PC-3 (cell line): ENCODE data around the gene OLFML2A. TPM values are rescaled to one million over a fixed set of nuclear protein-coding genes. Genes with fewer than 3 reads are reported as not detected.
"Not testable (repeated sequence)": the region's sequence is repeated elsewhere in the genome, so short reads cannot be mapped to it uniquely, and the experiment has no call there.

Experiments used
- ATAC-seq: fragments of 200-7000 bp; cut with Tn5 transposase; 2 replicates; pipeline ENCODE4 v1.9.1; 2020; ENCODE audit warnings: mild to moderate bottlenecking, moderate library complexity
- BruUV-seq: library from RNA; stranded (reverse); fragments of 400-500 nt; replicated peaks from 2 replicates; lab custom pipeline; 2021; lab: Mats Ljungman, UMichigan
- CTCF ChIA-PET: fragments of 300-600 bp; sonication (Branson Sonifier 250); formaldehyde crosslinking; loops from one replicate; lab custom pipeline; 2022; ENCODE audit warnings: antibody characterized with exemption; lab: Charles Lee
- POLR2A ChIA-PET: fragments of 300-600 bp; sonication (Branson Sonifier 250); formaldehyde crosslinking; loops from one replicate; lab custom pipeline; 2022; ENCODE audit warnings: antibody characterized with exemption; ENCODE audit not compliant: unreplicated experiment; lab: Charles Lee
- DNase-seq: peaks from one replicate; pipeline ENCODE4 v3.0.0-alpha.2; 2015
- H2AFZ ChIP-seq: fragments of 300-600 bp; sonication (generic); 2 replicates; pipeline ENCODE4 v1.6.0; 2016; ENCODE audit warnings: antibody characterized with exemption, low read length
- H3F3A ChIP-seq: fragments of 300-600 bp; sonication (generic); one replicate; pipeline ENCODE4 v1.6.0; 2017; ENCODE audit warnings: antibody characterized with exemption, low read length, control low read depth, mild to moderate bottlenecking; ENCODE audit not compliant: unreplicated experiment
- H3K27ac ChIP-seq: fragments of 300-600 bp; sonication (generic); 2 replicates; pipeline ENCODE4 v1.5.1; 2016; ENCODE audit warnings: mild to moderate bottlenecking, low read length
- H3K27me3 ChIP-seq: fragments of 300-600 bp; sonication (generic); 2 replicates; pipeline ENCODE4 v1.6.1; 2016; ENCODE audit warnings: low read length, mixed read lengths
- H3K36me3 ChIP-seq: fragments of 300-600 bp; sonication (generic); 2 replicates; pipeline ENCODE4 v1.6.1; 2016; ENCODE audit warnings: low read depth, mixed run types, low read length, mixed read lengths
- H3K4me1 ChIP-seq: fragments of 300-600 bp; sonication (generic); 2 replicates; pipeline ENCODE4 v1.5.1; 2016; ENCODE audit warnings: low read length; ENCODE audit not compliant: insufficient read depth
- H3K4me2 ChIP-seq: fragments of 300-600 bp; sonication (generic); 2 replicates; pipeline ENCODE4 v1.6.0; 2016; ENCODE audit warnings: low read length
- H3K4me3 ChIP-seq: fragments of 300-600 bp; sonication (generic); 2 replicates; pipeline ENCODE4 v1.5.1; 2016; ENCODE audit warnings: mild to moderate bottlenecking, low read length, mixed read lengths
- H3K79me2 ChIP-seq: fragments of 300-600 bp; sonication (generic); 2 replicates; pipeline ENCODE4 v1.6.1; 2017; ENCODE audit warnings: low read length, mixed read lengths
- H3K9ac ChIP-seq: fragments of 300-600 bp; sonication (generic); 2 replicates; pipeline ENCODE4 v1.6.0; 2016; ENCODE audit warnings: mild to moderate bottlenecking, low read length
- H3K9me2 ChIP-seq: fragments of 300-600 bp; sonication (generic); replicated peaks from 2 replicates; pipeline ENCODE4 v1.6.1; 2016; ENCODE audit warnings: mixed run types, low read length, mixed read lengths
- H3K9me3 ChIP-seq: fragments of 300-600 bp; sonication (generic); 2 replicates; pipeline ENCODE4 v1.6.1; 2016; ENCODE audit warnings: low read length, mixed read lengths
- H4K20me1 ChIP-seq: fragments of 300-600 bp; sonication (generic); 2 replicates; pipeline ENCODE4 v1.6.1; 2016; ENCODE audit warnings: low read length, mixed read lengths
- CTCF ChIP-seq: fragments of 300-600 bp; sonication (generic); conservative IDR thresholded peaks from 2 replicates; pipeline ENCODE4 v1.5.1; 2017; ENCODE audit warnings: antibody characterized with exemption, low read depth, mild to moderate bottlenecking, low read length
- EZH2 ChIP-seq: fragments of 300-600 bp; sonication (generic); IDR thresholded peaks from one replicate; pipeline ENCODE4 v1.6.1; 2017; ENCODE audit warnings: antibody characterized with exemption, mild to moderate bottlenecking, low read length; ENCODE audit not compliant: unreplicated experiment
- EZH2phosphoT487 ChIP-seq: fragments of 300-600 bp; sonication (generic); IDR thresholded peaks from 2 replicates; pipeline ENCODE4 v1.6.1; 2018; ENCODE audit warnings: mild to moderate bottlenecking, antibody characterized with exemption, low read length, borderline replicate concordance
- intact Hi-C: fragments of 100-400 bp; cut with micrococcal nuclease; formaldehyde crosslinking; loops from 2 replicates; pipeline ENCODE4 v1.9.0; 2023
- total RNA-seq: library from RNA; depleted of rRNA; stranded (reverse); fragments of >200 nt; gene quantifications from 2 replicates; pipeline ENCODE4 v1.2.3, GENCODE V29; 2014

OLFML2A gene
- total RNA-seq, 1 experiment from 2014 or later: 3.4 TPM

GRCh38 chr9:124771021-124771866 lies 5.7 kb upstream of the OLFML2A start, which contains the start of gene NR6A1:
NR6A1 (minus strand) TSS chr9:124771311.
- H4K20me1 ChIP-seq: 0 out of 2 replicates have a peak, but pooled peaks cover 4% of the 10 kb centered on the region
- DNase-seq: peak; percentile 94
- H3K4me1 ChIP-seq: 0 out of 2 replicates have a peak, but pooled peaks cover 4% of the 10 kb centered on the region
- peak within 1 kb of the TSS; percentile 84 for H3K4me3 ChIP-seq
- ChIA-PET POLR2A (no interaction called here), CTCF (interaction anchor here (0.8 to 3.6 kb wide), 3 partner anchors 22 to 85 kb away, joined by 3 to 58 read pairs (median 3); partner anchors contain the start of gene WDR38)
- no peak for TF ChIP-seq EZH2phosphoT487
- TF ChIP-seq EZH2: no peak
- 0 out of 2 replicates have a peak, but pooled peaks have one; percentile 24 for TF ChIP-seq CTCF
- H3K9ac ChIP-seq: peak within 1 kb of the TSS; percentile 66
- ATAC-seq: peak; percentile 77
- intact Hi-C loops: loop anchor here (1.0 to 5.0 kb wide), 2 partner anchors 123 to 601 kb away; no protein-coding TSS in a partner anchor
- no peaks in the 10 kb centered on the region for H3K9me3 ChIP-seq
- H3K9me2 ChIP-seq: no peaks in the 10 kb centered on the region
- peak within 1 kb of the TSS; percentile 78 for H2AFZ ChIP-seq
- H3K36me3 ChIP-seq: no peaks in the 10 kb centered on the region
- no TSS peak for BruUV-seq
- no peaks in the 10 kb centered on the region for H3F3A ChIP-seq
- H3K27ac ChIP-seq: peak within 1 kb of the TSS; percentile 39
- peaks cover 42% of the 10 kb centered on the region for H3K79me2 ChIP-seq
- no peaks in the 10 kb centered on the region for H3K27me3 ChIP-seq
- peak within 1 kb of the TSS; percentile 84 for H3K4me2 ChIP-seq

GRCh38 chr9:124771867-124772679 lies 4.9 kb upstream of the OLFML2A start:
- Histone ChIP-seq H3K9ac (peak overlapping the region; percentile 66; the same call in 1 of the 2 replicates), H3K9me3 (no peaks in the 10 kb centered on the region), H4K20me1 (0 out of 2 replicates have a peak, but pooled peaks cover 4% of the 10 kb centered on the region), H3F3A (no peaks in the 10 kb centered on the region), H3K4me1 (0 out of 2 replicates have a peak, but pooled peaks cover 4% of the 10 kb centered on the region), H2AFZ (peak overlapping the region; percentile 78), H3K79me2 (peaks cover 34% of the 10 kb centered on the region), H3K4me3 (peak overlapping the region; percentile 84), H3K27ac (no peak overlapping the region), H3K36me3 (no peaks in the 10 kb centered on the region), H3K27me3 (no peaks in the 10 kb centered on the region), H3K4me2 (peak overlapping the region; percentile 84), H3K9me2 (no peaks in the 10 kb centered on the region)
- BruUV-seq: no TSS peak
- ChIA-PET CTCF (interaction anchor here (0.8 to 3.6 kb wide), 3 partner anchors 22 to 85 kb away, joined by 3 to 58 read pairs (median 3); partner anchors contain the start of gene WDR38), POLR2A (no interaction called here)
- TF ChIP-seq EZH2phosphoT487: no peak
- TF ChIP-seq CTCF: peak; percentile 84
- TF ChIP-seq EZH2: no peak
- peak; percentile 73 for DNase-seq
- intact Hi-C loops: loop anchor here (1.0 to 5.0 kb wide), 2 partner anchors 122 to 600 kb away; no protein-coding TSS in a partner anchor
- ATAC-seq: peak; percentile 7; the same call in 1 of the 2 replicates

- H2AFZ ChIP-seq, H3K27ac ChIP-seq, DNase-seq, ATAC-seq, H3F3A ChIP-seq, H3K4me3 ChIP-seq, H3K4me1 ChIP-seq, H3K9me3 ChIP-seq, H3K36me3 ChIP-seq, H3K4me2 ChIP-seq, H4K20me1 ChIP-seq, H3K9me2 ChIP-seq, BruUV-seq, H3K27me3 ChIP-seq, POLR2A ChIA-PET, H3K9ac ChIP-seq: not testable (repeated sequence)
- intact Hi-C loops: loop anchor here (5.0 kb wide), 1 partner anchor 599 kb away; no protein-coding TSS in a partner anchor
- CTCF ChIA-PET: interaction anchor here (3.6 kb wide), 1 partner anchor 81 kb away, joined by 58 read pairs; the partner anchor contains the start of gene WDR38
- H3K79me2 ChIP-seq: peaks cover 26% of the 10 kb centered on the region
Observed at GRCh38 chr9:124772877-124773276, 4.1 kb upstream of the OLFML2A start.
